Endothelial cell of umbilical vein (primary cell): ENCODE results near the gene FOXP1. TPM values are rescaled to one million over a fixed set of nuclear protein-coding genes. Genes with fewer than 3 reads are reported as not detected.

ENCODE experiments used
- BruUV-seq: library from RNA; stranded (reverse); fragments of 400-500 nt; replicated peaks from 2 replicates; lab custom pipeline; 2021; lab: Mats Ljungman, UMichigan
- CTCF ChIA-PET: fragments of 300-600, 350-600 bp; sonication (Branson Sonifier 250); formaldehyde crosslinking; loops from one replicate; lab custom pipeline; 2021; ENCODE audit warnings: antibody characterized with exemption, inconsistent platforms; lab: Charles Lee
- POLR2A ChIA-PET: fragments of 300-600, 350-600 bp; sonication (Branson Sonifier 250); formaldehyde crosslinking; loops from one replicate; lab custom pipeline; 2021; ENCODE audit warnings: antibody characterized with exemption, inconsistent platforms; lab: Charles Lee
- DNase-seq: peaks from one replicate; pipeline ENCODE4 v3.0.0-alpha.2; 2011; ENCODE audit warnings: low read depth, low spot score
- FAIRE-seq: peaks from 2 replicates; lab custom pipeline; 2011; peaks lifted over from hg19 to GRCh38; lab: Jason Lieb, UNC
- H2AFZ ChIP-seq: 2 replicates; pipeline ENCODE4 v1.6.0; 2012; ENCODE audit warnings: low read depth, low read length, control low read depth, inconsistent platforms
- H3K27ac ChIP-seq: 2 replicates; pipeline ENCODE4 v1.5.1; 2011; ENCODE audit warnings: low read depth, mild to moderate bottlenecking, control low read depth, low read length, moderate library complexity; ENCODE audit not compliant: insufficient read depth
- H3K27me3 ChIP-seq, 2 experiments: 2 replicates each; pipeline versions ENCODE4 v1.6.0 to v1.6.1; 2011; ENCODE audit warnings: low read length in 2 of 2, mixed read lengths in 1 of 2; ENCODE audit not compliant: control insufficient read depth in 2 of 2, insufficient read depth in 2 of 2
- H3K36me3 ChIP-seq, 2 experiments: 2 replicates in 1 of 2; 3 replicates in 1 of 2; pipeline ENCODE4 v1.5.1; 2011; ENCODE audit warnings: low read length in 2 of 2, mild to moderate bottlenecking in 1 of 2, moderate library complexity in 1 of 2; ENCODE audit not compliant: control insufficient read depth in 2 of 2, insufficient read depth in 2 of 2; ENCODE audit errors: extremely low read depth in 1 of 2
- H3K4me1 ChIP-seq: 3 replicates; pipeline ENCODE4 v1.5.1; 2011; ENCODE audit warnings: mild to moderate bottlenecking, low read length; ENCODE audit not compliant: control insufficient read depth, insufficient read depth; ENCODE audit errors: extremely low read depth
- H3K4me2 ChIP-seq: 2 replicates; pipeline ENCODE4 v1.6.1; 2011; ENCODE audit warnings: low read length, control low read depth, mixed read lengths; ENCODE audit not compliant: insufficient read depth
- H3K4me3 ChIP-seq, 3 experiments: fragments of 200-600 bp in 1 of 3; sonication (generic), shearing (Covaris generic) in 1 of 3; replicated peaks in 1 of 3; 2 replicates each; pipeline ENCODE4 v1.5.1; 2011 to 2016; ENCODE audit warnings: control low read depth in 3 of 3, low read length in 3 of 3, mild to moderate bottlenecking in 2 of 3, inconsistent platforms in 1 of 3, low read depth in 1 of 3, moderate library complexity in 1 of 3; ENCODE audit not compliant: insufficient read depth in 1 of 3
- H3K79me2 ChIP-seq: 2 replicates; pipeline ENCODE4 v1.6.0; 2012; ENCODE audit warnings: low read length, inconsistent platforms; ENCODE audit not compliant: control insufficient read depth, insufficient read depth
- H3K9ac ChIP-seq: replicated peaks from 2 replicates; pipeline ENCODE3; 2011; ENCODE audit warnings: low read length, control low read depth; ENCODE audit not compliant: insufficient read depth; ENCODE audit errors: extremely low read depth
- H3K9me1 ChIP-seq: replicated peaks from 3 replicates; pipeline ENCODE4 v1.6.0; 2011; ENCODE audit warnings: mild to moderate bottlenecking, low read length; ENCODE audit not compliant: control insufficient read depth, insufficient read depth; ENCODE audit errors: extremely low read depth
- H3K9me3 ChIP-seq: replicated peaks from 2 replicates; pipeline ENCODE4 v1.5.1; 2012; ENCODE audit warnings: low read length, inconsistent platforms; ENCODE audit not compliant: control insufficient read depth, insufficient read depth
- H4K20me1 ChIP-seq: replicated peaks from 2 replicates; pipeline ENCODE3; 2011; ENCODE audit warnings: mild to moderate bottlenecking, low read length; ENCODE audit not compliant: control insufficient read depth, insufficient read depth; ENCODE audit errors: extremely low read depth
- EZH2 ChIP-seq: IDR thresholded peaks from 2 replicates; pipeline ENCODE4 v1.6.1; 2012; ENCODE audit warnings: borderline replicate concordance, low read depth, mild to moderate bottlenecking, moderate library complexity, low read length, inconsistent platforms; ENCODE audit not compliant: severe bottlenecking
- FOS ChIP-seq: IDR thresholded peaks from 2 replicates; pipeline ENCODE4 v1.6.1; 2011; ENCODE audit warnings: mild to moderate bottlenecking, low read length, moderate library complexity, borderline replicate concordance; ENCODE audit not compliant: insufficient read depth
- GATA2 ChIP-seq: IDR thresholded peaks from 2 replicates; pipeline ENCODE4 v1.7.0; 2011; ENCODE audit warnings: low read depth, mild to moderate bottlenecking, moderate library complexity, mixed read lengths, low read length; ENCODE audit not compliant: insufficient read length, insufficient read depth
- JUN ChIP-seq: IDR thresholded peaks from 2 replicates; pipeline ENCODE4 v1.6.1; 2011; ENCODE audit warnings: borderline replicate concordance, low read depth; ENCODE audit not compliant: insufficient read length, insufficient read depth
- MAX ChIP-seq: IDR thresholded peaks from 2 replicates; pipeline ENCODE4 v1.6.1; 2011; ENCODE audit not compliant: insufficient read depth, insufficient read length
- MYC ChIP-seq: IDR thresholded peaks from one replicate; pipeline ENCODE4 v1.6.1; 2011; ENCODE audit warnings: mild to moderate bottlenecking, low read depth, low read length
- POLR2A ChIP-seq: IDR thresholded peaks from 2 replicates; pipeline ENCODE4 v1.6.1; 2012; ENCODE audit warnings: low read depth, mild to moderate bottlenecking, control low read depth, low read length
- POLR2AphosphoS5 ChIP-seq: IDR thresholded peaks from 2 replicates; pipeline ENCODE4 v1.6.1; 2012; ENCODE audit warnings: low read depth, mild to moderate bottlenecking, control low read depth, low read length, moderate library complexity; ENCODE audit not compliant: insufficient read depth
- dilution Hi-C: fragments of 300-500 bp; cut with MboI; formaldehyde crosslinking; loops from one replicate; pipeline ENCODE4 v1.15.0; 2019; ENCODE audit warnings: low sequenced_read_pairs; ENCODE audit not compliant: extremely low pct_ligation_motif_present
- intact Hi-C: fragments of 100-400 bp; cut with micrococcal nuclease; formaldehyde crosslinking; loops from one replicate; pipeline ENCODE4 v1.10.0; 2022
- polyA plus RNA-seq, 4 experiments: library from polyadenylated mRNA; depleted of rRNA in 3 of 4; stranded (reverse) in 3 of 4; unstranded in 1 of 4; fragments of >200 nt; gene quantifications; 2 replicates each; pipeline versions ENCODE4 v1.2.1 to v1.2.3, GENCODE V29; 2011 to 2012; ENCODE audit warnings: missing spikeins in 1 of 4
- total RNA-seq: library from RNA; stranded (reverse); gene quantifications from 2 replicates; pipeline ENCODE4 v1.2.3, GENCODE V29; 2021
- TF ChIP-seq, protein P1 (sequence below), 2 donors: IDR thresholded peaks; 1 replicate in 1 of 2; 2 replicates in 1 of 2; pipeline ENCODE4 v1.5.1; 2011; ENCODE audit warnings: low read length in 2 of 2, mild to moderate bottlenecking in 2 of 2, moderate library complexity in 2 of 2, control low read depth in 1 of 2, inconsistent platforms in 1 of 2, low read depth in 1 of 2; ENCODE audit not compliant: insufficient read depth in 1 of 2; ENCODE audit errors: extremely low read depth in 1 of 2

The FOXP1 gene
- total and polyA plus RNA-seq, 2 donors (not counting 3 experiments of a cell fraction or from before 2014, with no cell fraction given): 41.0 to 107 TPM

- no peaks in the 10 kb centered on the region for H3K27me3 ChIP-seq
- H3K9me3 ChIP-seq: no peaks in the 10 kb centered on the region
- H3K79me2 ChIP-seq: no peaks in the 10 kb centered on the region
- H3K4me3 ChIP-seq: no peak overlapping the region
- H3K27ac ChIP-seq: no peak overlapping the region
- peaks cover 3% of the 10 kb centered on the region for H3K4me1 ChIP-seq
- no peaks in the 10 kb centered on the region for H3K36me3 ChIP-seq
- BruUV-seq: no TSS peak
- ChIA-PET CTCF (interaction anchor here (1.0 to 1.1 kb wide), 2 partner anchors 28 to 54 kb away, joined by 3 read pairs; no protein-coding TSS in a partner anchor), POLR2A (no interaction called here)
- dilution Hi-C loops (no loop called here), intact Hi-C loops (no loop called here)
- no peak for FAIRE-seq
- H3K9me1 ChIP-seq: no peaks in the 10 kb centered on the region
- no peaks in the 10 kb centered on the region for H4K20me1 ChIP-seq
- H2AFZ ChIP-seq: no peak overlapping the region
- TF ChIP-seq EZH2 (no peak), POLR2AphosphoS5 (no peak), MYC (no peak), POLR2A (no peak), JUN (no peak), FOS (no peak), MAX (no peak), GATA2 (no peak)
- TF ChIP-seq, protein P1, sequence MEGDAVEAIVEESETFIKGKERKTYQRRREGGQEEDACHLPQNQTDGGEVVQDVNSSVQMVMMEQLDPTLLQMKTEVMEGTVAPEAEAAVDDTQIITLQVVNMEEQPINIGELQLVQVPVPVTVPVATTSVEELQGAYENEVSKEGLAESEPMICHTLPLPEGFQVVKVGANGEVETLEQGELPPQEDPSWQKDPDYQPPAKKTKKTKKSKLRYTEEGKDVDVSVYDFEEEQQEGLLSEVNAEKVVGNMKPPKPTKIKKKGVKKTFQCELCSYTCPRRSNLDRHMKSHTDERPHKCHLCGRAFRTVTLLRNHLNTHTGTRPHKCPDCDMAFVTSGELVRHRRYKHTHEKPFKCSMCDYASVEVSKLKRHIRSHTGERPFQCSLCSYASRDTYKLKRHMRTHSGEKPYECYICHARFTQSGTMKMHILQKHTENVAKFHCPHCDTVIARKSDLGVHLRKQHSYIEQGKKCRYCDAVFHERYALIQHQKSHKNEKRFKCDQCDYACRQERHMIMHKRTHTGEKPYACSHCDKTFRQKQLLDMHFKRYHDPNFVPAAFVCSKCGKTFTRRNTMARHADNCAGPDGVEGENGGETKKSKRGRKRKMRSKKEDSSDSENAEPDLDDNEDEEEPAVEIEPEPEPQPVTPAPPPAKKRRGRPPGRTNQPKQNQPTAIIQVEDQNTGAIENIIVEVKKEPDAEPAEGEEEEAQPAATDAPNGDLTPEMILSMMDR (IDR thresholded peaks at IDR 0.05; ENCODE audit: extremely low read depth in 1 of 2, insufficient read depth in 1 of 2, low read depth in 1 of 2, low read length in 2 of 2): no peak
- no peak for DNase-seq
- H3K9ac ChIP-seq: no peak overlapping the region
- H3K4me2 ChIP-seq: no peak overlapping the region
Observed at GRCh38 chr3:71451060-71451459, 132.5 kb downstream of the FOXP1 start.
